ENCODE results near the gene TCP11. TPM values are rescaled to one million over a fixed set of nuclear protein-coding genes. Genes with fewer than 3 reads are reported as not detected.

Gene TCP11
- polyA plus RNA-seq, 1 of the 3 experiments (the other 2 are of a cell fraction): 0.16 TPM

GRCh38 chr6:35190306-35190705, 49.2 kb upstream of the TCP11 start:
- TF ChIP-seq GABPA (IDR thresholded peaks at IDR 0.05; ENCODE audit: low read depth) (no peak), YY1 (IDR thresholded peaks at IDR 0.05; ENCODE audit: low read depth) (no peak), USF1 (IDR thresholded peaks at IDR 0.05; ENCODE audit: borderline replicate concordance, low read depth) (no peak), RCOR1 (IDR thresholded peaks at IDR 0.05; ENCODE audit: low read length) (no peak), RFX5 (IDR thresholded peaks at IDR 0.05; ENCODE audit: low read length) (no peak), EZH2phosphoT487 (IDR thresholded peaks at IDR 0.05; ENCODE audit: borderline replicate concordance, low read depth) (no peak), SIN3A (IDR thresholded peaks at IDR 0.05; ENCODE audit: borderline replicate concordance, low read depth, low read length) (no peak), PBX3 (IDR thresholded peaks at IDR 0.05) (no peak), JUND (IDR thresholded peaks at IDR 0.05) (no peak), TEAD4 (IDR thresholded peaks at IDR 0.05; ENCODE audit: borderline replicate concordance, insufficient read depth) (no peak), CTCF (IDR thresholded peaks at IDR 0.05) (no peak), RAD21 (IDR thresholded peaks at IDR 0.05; ENCODE audit: low read length) (no peak), SMC3 (IDR thresholded peaks at IDR 0.05; ENCODE audit: low read depth, low read length) (no peak), ELF1 (IDR thresholded peaks at IDR 0.05) (no peak), GATA2 (CRISPR knock-in tag; IDR thresholded peaks at IDR 0.05) (no peak), MEF2A (IDR thresholded peaks at IDR 0.05; ENCODE audit: borderline replicate concordance, low read depth) (no peak), EP300 (IDR thresholded peaks at IDR 0.05; ENCODE audit: borderline replicate concordance in 1 of 2, low read depth in 1 of 2, low read length in 1 of 2) (no peak), MAX (IDR thresholded peaks at IDR 0.05; ENCODE audit: low read depth) (no peak)
- POLR2A ChIA-PET: no interaction called here
- Histone ChIP-seq H2AFZ (ENCODE audit: low read depth) (no peak overlapping the region), H3K27me3 (ENCODE audit: insufficient read depth) (no peaks in the 10 kb centered on the region), H4K20me1 (ENCODE audit: insufficient read depth) (no peaks in the 10 kb centered on the region), H3K79me2 (ENCODE audit: insufficient read depth) (no peaks in the 10 kb centered on the region), H3K4me2 (no peak overlapping the region), H3K27ac (ENCODE audit: low read depth in 2 of 2, low read length in 1 of 2) (no peak overlapping the region), H3F3A (replicated peaks; ENCODE audit: insufficient read depth) (no peaks in the 10 kb centered on the region), H3K9me3 (no peaks in the 10 kb centered on the region), H3K4me1 (ENCODE audit: control insufficient read depth in 1 of 2, insufficient read depth in 2 of 2, low read depth in 1 of 2, low read length in 1 of 2) (0 out of 4 replicates have a peak, but pooled peaks cover 0 to 4% of the 10 kb centered on the region in 2 experiments), H3K9ac (no peak overlapping the region), H3K9me2 (no peaks in the 10 kb centered on the region), H3K4me3 (ENCODE audit: low read depth in 2 of 2, low read length in 1 of 2) (no peak overlapping the region), H3K36me3 (replicated peaks in 1 of 2; ENCODE audit: control insufficient read depth in 1 of 2, insufficient read depth in 2 of 2, low read length in 1 of 2) (no peaks in the 10 kb centered on the region)
- DNase-seq: no peak
- CTCF ChIA-PET: interaction anchor here (3.3 kb wide), 1 partner anchor 15 kb away, joined by 14 read pairs; no protein-coding TSS in a partner anchor

Measured in SK-N-SH (cell line).